Choroid plexus epithelial cell (primary cell): Measurements from ENCODE around the gene KIF7.
"Not testable (repeated sequence)": the region's sequence is repeated elsewhere in the genome, so short reads cannot be mapped to it uniquely, and the experiment has no call there.

ENCODE experiments used
- DNase-seq: peaks from one replicate; pipeline ENCODE4 v3.0.0-alpha.2; 2010; ENCODE audit warnings: low read depth
- H3K4me3 ChIP-seq: 2 replicates; pipeline ENCODE4 v1.5.1; 2011; ENCODE audit warnings: low read depth, mild to moderate bottlenecking, control low read depth, low read length, moderate library complexity
- TF ChIP-seq, protein P1 (sequence below): conservative IDR thresholded peaks from 2 replicates; pipeline ENCODE4 v1.5.1; 2011; ENCODE audit warnings: low read depth, mild to moderate bottlenecking, control low read depth, inconsistent platforms, low read length, moderate library complexity

Gene KIF7

DNA sequence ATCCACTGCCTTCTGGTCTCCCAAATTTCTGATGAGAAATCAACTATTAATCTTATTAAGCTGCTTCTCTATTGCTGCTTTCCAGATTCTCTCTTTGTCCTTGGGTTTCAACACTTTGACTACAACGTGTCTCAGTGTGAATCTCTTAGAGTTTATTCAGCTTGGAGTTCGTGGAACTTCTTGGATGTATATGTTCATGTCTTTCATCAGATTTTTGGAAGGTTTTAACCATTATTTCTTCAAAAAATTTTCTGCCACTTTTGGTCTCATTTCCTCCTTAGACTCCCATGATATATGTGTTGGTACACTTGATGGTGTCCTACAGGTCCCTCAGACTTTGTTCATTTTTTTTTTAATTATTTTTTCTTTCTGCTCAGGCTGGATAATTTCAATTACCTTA is 44.0 kb downstream of the KIF7 start:
- no peak for DNase-seq
- TF ChIP-seq, protein P1, sequence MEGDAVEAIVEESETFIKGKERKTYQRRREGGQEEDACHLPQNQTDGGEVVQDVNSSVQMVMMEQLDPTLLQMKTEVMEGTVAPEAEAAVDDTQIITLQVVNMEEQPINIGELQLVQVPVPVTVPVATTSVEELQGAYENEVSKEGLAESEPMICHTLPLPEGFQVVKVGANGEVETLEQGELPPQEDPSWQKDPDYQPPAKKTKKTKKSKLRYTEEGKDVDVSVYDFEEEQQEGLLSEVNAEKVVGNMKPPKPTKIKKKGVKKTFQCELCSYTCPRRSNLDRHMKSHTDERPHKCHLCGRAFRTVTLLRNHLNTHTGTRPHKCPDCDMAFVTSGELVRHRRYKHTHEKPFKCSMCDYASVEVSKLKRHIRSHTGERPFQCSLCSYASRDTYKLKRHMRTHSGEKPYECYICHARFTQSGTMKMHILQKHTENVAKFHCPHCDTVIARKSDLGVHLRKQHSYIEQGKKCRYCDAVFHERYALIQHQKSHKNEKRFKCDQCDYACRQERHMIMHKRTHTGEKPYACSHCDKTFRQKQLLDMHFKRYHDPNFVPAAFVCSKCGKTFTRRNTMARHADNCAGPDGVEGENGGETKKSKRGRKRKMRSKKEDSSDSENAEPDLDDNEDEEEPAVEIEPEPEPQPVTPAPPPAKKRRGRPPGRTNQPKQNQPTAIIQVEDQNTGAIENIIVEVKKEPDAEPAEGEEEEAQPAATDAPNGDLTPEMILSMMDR = no peak
- no peak overlapping the region for H3K4me3 ChIP-seq

DNA sequence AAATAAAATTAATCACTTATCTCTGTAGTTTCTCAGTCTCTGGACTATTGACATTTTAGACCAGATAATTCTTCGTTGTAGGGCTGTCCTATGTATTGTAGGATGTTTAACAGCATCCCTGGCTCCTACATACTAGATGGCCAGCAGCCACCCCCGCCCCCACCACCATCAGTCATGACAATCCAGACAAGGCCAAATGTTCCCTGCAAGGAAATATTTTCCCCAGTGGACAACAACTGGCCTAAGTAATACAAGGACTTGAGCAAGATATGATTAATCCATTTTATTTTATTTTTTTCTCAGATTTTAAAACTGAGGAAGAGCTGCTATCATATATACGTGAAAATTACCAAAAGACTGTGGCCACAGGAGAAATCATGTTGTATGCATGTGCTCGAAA is 56.2 kb downstream of the KIF7 start:
- H3K4me3 ChIP-seq = no peak overlapping the region
- DNase-seq = no peak
- TF ChIP-seq, protein P1 = no peak

DNA sequence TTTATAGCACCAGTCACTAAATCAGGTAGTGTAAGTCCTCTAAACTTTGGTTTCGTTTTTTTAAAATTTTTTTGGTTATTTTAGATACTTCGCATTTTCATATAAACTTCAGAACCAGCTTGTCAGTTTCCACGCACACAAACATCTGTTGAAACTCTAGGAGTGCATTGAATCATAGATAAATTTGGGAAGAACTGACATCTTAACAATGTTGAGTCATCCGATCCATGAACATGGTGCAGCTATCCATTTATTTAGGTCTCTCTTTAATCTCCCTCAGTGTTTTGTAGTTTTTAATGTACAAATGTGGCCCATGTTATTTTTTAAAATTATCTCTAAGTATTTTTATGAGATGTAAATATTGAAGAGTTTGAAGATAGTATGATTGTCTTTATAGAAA is 62.2 kb downstream of the KIF7 start:
- no peak overlapping the region for H3K4me3 ChIP-seq
- TF ChIP-seq, protein P1 = no peak
- no peak for DNase-seq

DNA sequence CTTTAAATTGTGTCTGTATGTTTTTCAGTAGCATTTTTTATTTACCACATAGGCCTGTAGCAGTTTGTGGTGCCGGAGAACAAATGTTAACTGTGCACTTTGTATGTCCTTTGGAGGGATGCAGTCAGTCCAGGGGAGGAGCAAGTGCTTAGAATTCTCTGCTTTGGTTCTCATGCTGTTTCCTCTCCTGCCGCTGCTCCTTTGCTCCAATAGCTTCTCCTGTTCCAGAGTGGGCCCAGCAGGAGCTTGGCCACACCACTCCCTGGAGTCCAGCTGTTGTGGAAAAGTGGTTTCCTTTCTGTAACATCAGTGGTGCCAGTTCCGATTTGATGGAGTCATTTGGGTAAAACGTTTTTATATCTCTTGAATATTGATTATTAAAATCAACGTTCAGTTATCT is 63.4 kb downstream of the KIF7 start:
- no peak overlapping the region for H3K4me3 ChIP-seq
- peak; percentile 89 for DNase-seq
- TF ChIP-seq, protein P1 = no peak

DNA sequence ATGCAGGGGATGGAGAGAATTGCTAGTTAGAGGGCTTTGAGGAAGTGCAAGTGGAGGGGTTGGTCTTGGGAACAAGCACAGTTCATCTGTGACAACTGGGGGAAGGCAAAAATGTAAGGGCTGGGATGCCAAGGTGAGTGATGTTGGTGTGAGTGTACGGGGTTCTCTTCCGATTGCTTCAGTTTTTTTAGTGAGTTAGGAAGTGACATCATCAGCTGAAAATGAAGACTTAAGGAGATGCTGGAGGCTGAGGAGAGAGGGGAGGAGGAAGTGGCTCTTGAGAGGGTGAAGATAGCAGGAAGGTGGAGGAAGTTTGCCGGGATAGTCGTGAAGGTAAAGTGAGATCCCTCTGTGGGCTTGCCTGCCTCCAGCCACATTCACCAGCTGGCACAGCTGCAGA is 67.3 kb downstream of the KIF7 start:
- peak; percentile 53 for DNase-seq
- TF ChIP-seq, protein P1 = no peak
- peak overlapping the region; percentile 13 for H3K4me3 ChIP-seq

DNA sequence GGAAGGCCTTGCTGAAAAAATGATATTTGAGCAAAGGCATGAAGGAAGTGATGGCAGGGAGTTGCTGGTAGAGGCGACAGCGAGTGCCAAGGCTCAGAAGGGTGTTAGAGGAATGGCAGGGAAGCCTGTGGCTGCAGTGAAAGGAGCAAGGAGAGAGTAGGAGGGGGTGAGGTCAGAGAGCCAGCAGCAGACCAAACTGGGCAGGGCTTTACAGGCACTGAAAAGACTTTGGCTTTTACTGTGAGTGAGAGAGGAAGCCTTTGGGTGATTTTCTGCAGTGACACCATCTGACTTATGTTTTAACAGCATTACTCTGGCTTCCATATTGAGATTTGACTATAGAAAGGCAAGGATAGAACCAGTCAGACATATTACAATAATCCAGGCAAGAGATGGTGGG is 68.6 kb downstream of the KIF7 start:
- TF ChIP-seq, protein P1 = no peak

DNA sequence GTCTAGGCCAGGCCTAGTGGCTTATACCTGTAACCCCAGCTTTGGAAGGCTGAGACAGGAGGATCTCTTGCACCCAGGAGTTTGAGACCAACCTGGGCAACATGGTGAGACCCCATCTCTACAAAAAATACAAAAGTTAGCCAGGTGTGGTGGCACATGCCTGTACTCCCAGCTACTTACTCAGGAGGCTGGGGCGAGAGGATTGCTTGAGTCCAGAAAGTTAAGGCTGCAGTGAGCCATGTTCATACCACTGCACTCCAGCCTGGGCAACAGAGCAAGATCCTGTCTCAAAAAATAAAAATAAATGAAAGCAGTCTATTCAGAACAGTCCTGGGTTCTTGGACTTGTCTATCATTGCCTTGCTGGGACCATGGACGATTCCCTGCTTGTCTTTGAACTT is 74.5 kb downstream of the KIF7 start:
- DNase-seq = not testable (repeated sequence)

More for the DNA sequence above, 68.6 kb downstream of the KIF7 start:
- H3K4me3 ChIP-seq = no peak overlapping the region
- no peak for DNase-seq

DNA sequence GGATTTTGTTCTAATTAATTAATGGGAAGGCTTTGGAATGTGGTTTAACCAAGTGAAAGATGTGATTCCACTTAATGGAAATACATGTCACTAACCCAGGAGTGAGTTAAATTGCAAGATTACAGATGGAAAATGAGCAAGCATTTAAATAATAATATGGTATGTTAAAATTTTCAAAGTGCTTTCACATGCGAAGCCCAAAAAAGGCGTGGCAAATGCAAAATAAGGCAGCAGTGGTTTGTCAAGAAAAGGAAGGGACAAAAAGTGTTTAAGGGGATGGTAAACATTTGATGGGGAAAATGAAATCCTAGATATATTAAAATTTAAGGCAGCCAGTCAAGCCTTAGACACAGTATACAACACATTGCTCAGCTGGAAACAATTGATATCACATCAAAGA is 77.1 kb downstream of the KIF7 start:
- TF ChIP-seq, protein P1 = no peak
- H3K4me3 ChIP-seq = no peak overlapping the region
- no peak for DNase-seq

More for the DNA sequence above, 74.5 kb downstream of the KIF7 start:
- not testable (repeated sequence) for H3K4me3 ChIP-seq
